Measurements from ENCODE around the gene HOXB7. TPM values are rescaled to one million over a fixed set of nuclear protein-coding genes. Genes with fewer than 3 reads are reported as not detected.
A peak's percentile ranks its signal among the peaks of the same experiment; 100 is the strongest.

HOXB7 gene
- total RNA-seq, 1 donor from 2014 or later: 0.55 TPM

DNA sequence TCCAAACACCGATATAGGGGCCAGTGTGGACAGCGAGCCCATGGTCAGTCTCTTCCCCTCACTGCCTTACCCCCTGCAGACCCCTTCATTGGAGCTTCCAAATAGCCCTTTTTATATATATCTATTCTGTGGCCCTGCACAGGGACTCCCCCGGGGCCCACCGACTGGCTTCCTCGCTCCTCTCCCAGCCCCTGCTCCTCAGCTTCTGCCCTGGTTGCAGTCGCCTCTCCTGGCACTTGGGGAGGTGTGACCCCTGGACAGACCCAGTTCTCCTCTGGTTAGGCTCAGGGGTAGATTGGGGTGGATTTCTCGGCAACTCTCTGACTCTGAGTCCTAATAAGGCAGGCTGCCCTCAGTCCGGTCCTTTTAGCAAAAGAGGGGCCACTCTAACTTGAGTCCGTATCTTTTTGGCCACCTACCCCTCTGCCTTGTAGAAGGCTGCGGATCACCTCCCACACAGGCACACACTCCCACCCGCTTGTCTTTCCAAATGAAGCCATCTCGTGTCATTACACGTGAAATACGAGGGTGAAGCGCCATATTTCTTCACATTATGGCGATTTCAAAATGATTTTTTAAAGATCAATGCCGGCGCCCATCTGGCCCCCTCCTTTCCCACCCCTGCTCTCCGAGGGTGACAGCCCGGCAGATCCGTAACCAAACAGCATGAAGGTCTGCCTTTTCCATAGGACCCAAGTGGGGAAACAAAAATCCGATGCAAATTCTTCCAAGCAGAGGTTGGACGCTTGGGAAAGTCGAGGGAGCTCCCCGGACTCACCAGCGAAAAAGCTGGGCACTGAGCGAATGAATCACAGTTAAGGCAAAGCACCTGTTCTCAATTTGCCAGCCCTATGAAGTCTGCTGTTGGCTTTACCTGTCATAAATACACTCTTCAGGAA, 17.1 kb upstream of the HOXB7 start:
- Mint-ChIP-seq H3K36me3 (ENCODE audit: insufficient read depth) (no peaks in the 10 kb centered on the region), H3K4me1 (ENCODE audit: low read depth) (peaks cover 4% of the 10 kb centered on the region), H3K27me3 (peaks cover 93% of the 10 kb centered on the region), H3K27ac (no peak overlapping the region), H3K4me3 (ENCODE audit: low read depth) (no peak overlapping the region), H3K9me3 (ENCODE audit: low read depth) (no peaks in the 10 kb centered on the region)
- TF ChIP-seq, protein P1, sequence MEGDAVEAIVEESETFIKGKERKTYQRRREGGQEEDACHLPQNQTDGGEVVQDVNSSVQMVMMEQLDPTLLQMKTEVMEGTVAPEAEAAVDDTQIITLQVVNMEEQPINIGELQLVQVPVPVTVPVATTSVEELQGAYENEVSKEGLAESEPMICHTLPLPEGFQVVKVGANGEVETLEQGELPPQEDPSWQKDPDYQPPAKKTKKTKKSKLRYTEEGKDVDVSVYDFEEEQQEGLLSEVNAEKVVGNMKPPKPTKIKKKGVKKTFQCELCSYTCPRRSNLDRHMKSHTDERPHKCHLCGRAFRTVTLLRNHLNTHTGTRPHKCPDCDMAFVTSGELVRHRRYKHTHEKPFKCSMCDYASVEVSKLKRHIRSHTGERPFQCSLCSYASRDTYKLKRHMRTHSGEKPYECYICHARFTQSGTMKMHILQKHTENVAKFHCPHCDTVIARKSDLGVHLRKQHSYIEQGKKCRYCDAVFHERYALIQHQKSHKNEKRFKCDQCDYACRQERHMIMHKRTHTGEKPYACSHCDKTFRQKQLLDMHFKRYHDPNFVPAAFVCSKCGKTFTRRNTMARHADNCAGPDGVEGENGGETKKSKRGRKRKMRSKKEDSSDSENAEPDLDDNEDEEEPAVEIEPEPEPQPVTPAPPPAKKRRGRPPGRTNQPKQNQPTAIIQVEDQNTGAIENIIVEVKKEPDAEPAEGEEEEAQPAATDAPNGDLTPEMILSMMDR (IDR thresholded peaks at IDR 0.05; ENCODE audit: unreplicated experiment): no peak
- no peak for DNase-seq (ENCODE audit: low spot score, unreplicated experiment)

DNA sequence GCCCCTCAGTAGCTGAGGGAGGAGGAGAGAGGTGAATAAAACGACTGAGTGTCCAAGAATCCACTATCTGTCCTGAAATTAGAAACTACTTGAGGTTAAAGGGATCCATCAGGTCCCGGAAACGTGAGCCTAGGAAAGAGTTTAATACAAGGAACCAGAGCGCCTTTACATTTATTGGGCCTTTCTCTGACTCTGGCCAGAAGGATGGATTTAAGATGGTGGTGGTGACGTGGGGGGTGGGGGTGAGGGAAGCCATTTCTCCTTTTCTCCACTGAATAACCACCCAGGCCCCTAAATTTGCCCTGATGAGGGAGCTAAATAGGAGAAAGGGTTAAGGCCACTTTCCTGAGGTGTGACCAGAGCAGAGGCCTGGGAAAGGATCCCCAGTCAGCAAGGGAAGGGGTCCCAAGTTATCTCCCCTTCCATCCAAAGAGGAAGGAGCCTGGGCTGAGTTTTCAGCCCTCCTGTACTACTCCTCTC, 16.3 kb upstream of the HOXB7 start:
- H3K27ac Mint-ChIP-seq: no peak overlapping the region
- H3K4me3 Mint-ChIP-seq (ENCODE audit: low read depth): no peak overlapping the region
- no peaks in the 10 kb centered on the region for H3K9me3 Mint-ChIP-seq (ENCODE audit: low read depth)
- no peaks in the 10 kb centered on the region for H3K36me3 Mint-ChIP-seq (ENCODE audit: insufficient read depth)
- peaks cover 93% of the 10 kb centered on the region for H3K27me3 Mint-ChIP-seq
- H3K4me1 Mint-ChIP-seq (ENCODE audit: low read depth): peaks cover 4% of the 10 kb centered on the region
- TF ChIP-seq, protein P1 (IDR thresholded peaks at IDR 0.05; ENCODE audit: unreplicated experiment): no peak
- DNase-seq (ENCODE audit: low spot score, unreplicated experiment): no peak

DNA sequence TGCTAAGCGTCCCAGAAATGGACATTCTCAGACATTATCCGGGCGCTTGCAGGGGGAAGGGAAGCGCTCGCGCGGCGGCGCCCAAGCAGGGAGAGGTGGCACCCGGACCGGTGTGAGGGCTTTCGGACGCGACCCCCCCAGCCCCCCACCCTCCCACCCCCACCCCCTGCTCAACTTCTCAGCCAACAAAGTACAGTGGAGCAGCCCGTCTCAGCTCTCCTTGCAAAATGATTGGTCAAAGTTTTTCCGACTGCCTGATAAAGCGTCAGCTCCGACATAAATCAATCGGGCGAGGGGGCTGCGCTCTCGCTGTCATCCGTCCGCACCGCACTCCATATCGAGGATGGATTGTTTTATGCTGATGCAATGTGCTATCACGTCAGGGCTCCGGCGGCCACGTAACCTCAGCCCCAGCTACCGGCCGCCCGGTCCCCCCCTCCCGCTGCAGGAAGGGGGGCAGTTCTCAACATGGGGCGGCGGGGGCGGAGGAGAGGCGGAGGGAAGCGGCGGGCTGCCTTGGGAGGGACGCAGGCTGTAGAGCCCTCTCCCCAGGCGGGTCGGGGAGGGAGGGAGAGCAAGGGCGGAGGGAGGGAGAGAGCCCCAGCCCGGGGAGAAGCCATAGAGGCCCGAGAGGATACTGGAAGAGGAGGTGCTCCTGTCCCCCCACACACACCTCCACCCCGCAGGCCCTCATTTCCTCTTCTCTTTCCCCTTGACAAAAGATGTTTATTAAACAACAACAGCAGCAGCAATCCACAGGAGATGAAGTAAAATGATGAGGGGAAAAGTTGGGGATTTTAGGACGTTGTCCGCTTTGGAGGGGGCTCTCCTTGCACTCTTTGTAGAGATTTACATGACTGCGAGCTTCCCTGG, 15.7 kb upstream of the HOXB7 start, which contains the start of gene HOXB9:
HOXB9 (minus strand) TSS at position 114 of the 873 bp plus-strand sequence; CDS start at position 25, 89 bp downstream.
- TF ChIP-seq, protein P1 (IDR thresholded peaks at IDR 0.05; ENCODE audit: unreplicated experiment): no peak
- no peaks in the 10 kb centered on the region for H3K9me3 Mint-ChIP-seq (ENCODE audit: low read depth)
- H3K36me3 Mint-ChIP-seq (ENCODE audit: insufficient read depth): no peaks in the 10 kb centered on the region
- no peak for DNase-seq (ENCODE audit: low spot score, unreplicated experiment)
- no peak within 1 kb of the TSS for H3K27ac Mint-ChIP-seq
- peaks cover 93% of the 10 kb centered on the region for H3K27me3 Mint-ChIP-seq
- H3K4me1 Mint-ChIP-seq (ENCODE audit: low read depth): peaks cover 4% of the 10 kb centered on the region
- peak within 1 kb of the TSS; percentile 11 for H3K4me3 Mint-ChIP-seq (ENCODE audit: low read depth)

- H3K27ac Mint-ChIP-seq: no peak overlapping the region
- H3K4me3 Mint-ChIP-seq (ENCODE audit: low read depth): no peak overlapping the region
- H3K36me3 Mint-ChIP-seq (ENCODE audit: insufficient read depth): no peaks in the 10 kb centered on the region
- TF ChIP-seq, protein P1 (IDR thresholded peaks at IDR 0.05; ENCODE audit: unreplicated experiment): no peak
- peaks cover 93% of the 10 kb centered on the region for H3K27me3 Mint-ChIP-seq
- H3K9me3 Mint-ChIP-seq (ENCODE audit: low read depth): no peaks in the 10 kb centered on the region
- peaks cover 4% of the 10 kb centered on the region for H3K4me1 Mint-ChIP-seq (ENCODE audit: low read depth)
- no peak for DNase-seq (ENCODE audit: low spot score, unreplicated experiment)
Measured at GRCh38 chr17:48625495-48626244, 14.9 kb upstream of the HOXB7 start.

Measured in progenitor cell of endocrine pancreas (in vitro differentiated cells).